Esophagus muscularis mucosa (tissue), 3 donors: ENCODE measurements around the gene B4GALT3.

Experiments
- POLR2A ChIP-seq: fragments of 450-650 bp; IDR thresholded peaks from one replicate; pipeline ENCODE4 v1.6.1; 2017; ENCODE audit warnings: antibody characterized with exemption, moderate library complexity, mild to moderate bottlenecking, low read depth
- POLR2AphosphoS5 ChIP-seq, 2 donors: sonication (generic); formaldehyde crosslinking; IDR thresholded peaks; one replicate each; pipeline ENCODE4 v1.6.1; 2017; ENCODE audit warnings: antibody characterized with exemption in 2 of 2
- TF ChIP-seq, protein P1 (sequence below), 3 experiments: fragments of 200-600 bp in 2 of 3; fragments of 450-650 bp in 1 of 3; sonication (generic) in 2 of 3; IDR thresholded peaks; one replicate each; pipeline ENCODE4 v1.5.1; 2017 to 2019; ENCODE audit warnings: antibody characterized with exemption in 3 of 3, mild to moderate bottlenecking in 2 of 3, moderate library complexity in 1 of 3

GRCh38 chr1:161161652-161162051 is 15.7 kb downstream of the B4GALT3 start:
- TF ChIP-seq, protein P1, sequence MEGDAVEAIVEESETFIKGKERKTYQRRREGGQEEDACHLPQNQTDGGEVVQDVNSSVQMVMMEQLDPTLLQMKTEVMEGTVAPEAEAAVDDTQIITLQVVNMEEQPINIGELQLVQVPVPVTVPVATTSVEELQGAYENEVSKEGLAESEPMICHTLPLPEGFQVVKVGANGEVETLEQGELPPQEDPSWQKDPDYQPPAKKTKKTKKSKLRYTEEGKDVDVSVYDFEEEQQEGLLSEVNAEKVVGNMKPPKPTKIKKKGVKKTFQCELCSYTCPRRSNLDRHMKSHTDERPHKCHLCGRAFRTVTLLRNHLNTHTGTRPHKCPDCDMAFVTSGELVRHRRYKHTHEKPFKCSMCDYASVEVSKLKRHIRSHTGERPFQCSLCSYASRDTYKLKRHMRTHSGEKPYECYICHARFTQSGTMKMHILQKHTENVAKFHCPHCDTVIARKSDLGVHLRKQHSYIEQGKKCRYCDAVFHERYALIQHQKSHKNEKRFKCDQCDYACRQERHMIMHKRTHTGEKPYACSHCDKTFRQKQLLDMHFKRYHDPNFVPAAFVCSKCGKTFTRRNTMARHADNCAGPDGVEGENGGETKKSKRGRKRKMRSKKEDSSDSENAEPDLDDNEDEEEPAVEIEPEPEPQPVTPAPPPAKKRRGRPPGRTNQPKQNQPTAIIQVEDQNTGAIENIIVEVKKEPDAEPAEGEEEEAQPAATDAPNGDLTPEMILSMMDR (IDR thresholded peaks at IDR 0.05), result no peak
- TF ChIP-seq POLR2A (no peak), POLR2AphosphoS5 (IDR thresholded peaks at IDR 0.05) (no peak)
